Measurements from ENCODE around the gene SEC14L5.
"Not testable (repeated sequence)": the region's sequence is repeated elsewhere in the genome, so short reads cannot be mapped to it uniquely, and the experiment has no call there.

The SEC14L5 gene

GRCh38 chr16:5044581-5044980, 86.5 kb downstream of the SEC14L5 start:
- not testable (repeated sequence) for DNase-seq

- DNase-seq, result no peak
Measured at GRCh38 chr16:5045499-5046115, 87.5 kb downstream of the SEC14L5 start.

- DNase-seq, result no peak
Measured at GRCh38 chr16:5046914-5047313, 88.8 kb downstream of the SEC14L5 start.

GRCh38 chr16:5054876-5055865, 97.0 kb downstream of the SEC14L5 start:
- no peak for DNase-seq

- no peak for DNase-seq
Measured at GRCh38 chr16:5056352-5056751, 98.2 kb downstream of the SEC14L5 start.

GRCh38 chr16:5058476-5058875, 100.3 kb downstream of the SEC14L5 start:
- DNase-seq, result no peak

- no peak for DNase-seq
Measured at GRCh38 chr16:5059386-5060072, 101.4 kb downstream of the SEC14L5 start.

GRCh38 chr16:5060073-5060641, 102.0 kb downstream of the SEC14L5 start:
- no peak for DNase-seq

- DNase-seq, result no peak
Measured at GRCh38 chr16:5062051-5062450, 103.9 kb downstream of the SEC14L5 start.

GRCh38 chr16:5062790-5063765, 104.9 kb downstream of the SEC14L5 start:
- DNase-seq, result no peak

GRCh38 chr16:5064915-5065314, 106.8 kb downstream of the SEC14L5 start:
- DNase-seq, result peak; percentile 92

- DNase-seq, result peak; percentile 50
Measured at GRCh38 chr16:5065326-5065725, 107.2 kb downstream of the SEC14L5 start.

GRCh38 chr16:5065813-5066212, 107.7 kb downstream of the SEC14L5 start, which contains the start of gene C16orf89:
Gene C16orf89 (minus strand): TSS chr16:5065956. CDS start chr16:5065908, 48 bp downstream.
- peak; percentile 19 for DNase-seq

- DNase-seq, result no peak
Measured at GRCh38 chr16:5066511-5066910, 108.4 kb downstream of the SEC14L5 start.
